GM12878 (cell line): ENCODE data around the gene PLEKHA5. TPM values are rescaled to one million over a fixed set of nuclear protein-coding genes. Genes with fewer than 3 reads are reported as not detected.

ENCODE experiments used
- HDAC2 ChIP-seq: fragments of 200-600 bp; sonication (generic); IDR thresholded peaks from 2 replicates; pipeline ENCODE4 v1.6.1; 2017
- polyA plus RNA-seq, 11 experiments: library from polyadenylated mRNA; depleted of rRNA in 4 of 11; unstranded in 6 of 11; stranded (reverse) in 5 of 11; fragments of >200 nt; fragmentation: Nextera tagmentation in 4 of 11; fragmentation: Illumina TruSeq in 1 of 11; extraction: Ambion mirVana in 4 of 11; extraction: Trizol in 1 of 11; gene quantifications; 1 replicate in 1 of 11; 2 replicates in 10 of 11; pipeline versions ENCODE4 v1.2.1 to v1.2.3, GENCODE V29; 2011 to 2016; ENCODE audit warnings: inconsistent platforms in 2 of 11, missing spikeins in 2 of 11, low read depth in 1 of 11
- total RNA-seq, 4 experiments: library from RNA; depleted of rRNA in 3 of 4; stranded (reverse); fragments of >200 nt in 3 of 4; fragmentation: Illumina TruSeq in 1 of 4; extraction: Trizol in 1 of 4; gene quantifications; 2 replicates each; pipeline versions ENCODE4 v1.2.1 to v1.2.3, GENCODE V29; 2013 to 2021
- TF ChIP-seq, protein P1 (sequence below): fragments of 450-650 bp; formaldehyde crosslinking; IDR thresholded peaks from 2 replicates; pipeline ENCODE4 v1.4.0; 2020; ENCODE audit warnings: mild to moderate bottlenecking, moderate library complexity
- TF ChIP-seq, protein P2 (sequence below): fragments of 450-650 bp; formaldehyde crosslinking; IDR thresholded peaks from 2 replicates; pipeline ENCODE4 v1.5.0; 2022; ENCODE audit warnings: mild to moderate bottlenecking, missing genetic modification characterization
- TF ChIP-seq, protein P3 (sequence below): fragments of 450-650 bp; IDR thresholded peaks from 2 replicates; pipeline ENCODE4 v1.6.1; 2017; ENCODE audit warnings: mild to moderate bottlenecking, moderate library complexity

Gene PLEKHA5
- total and polyA plus RNA-seq, 10 of the 15 experiments (the other 5 are each of a cell fraction or from before 2014, with no cell fraction given), result 0.09 to 0.33 (median 0.18) TPM; not detected in 3

DNA sequence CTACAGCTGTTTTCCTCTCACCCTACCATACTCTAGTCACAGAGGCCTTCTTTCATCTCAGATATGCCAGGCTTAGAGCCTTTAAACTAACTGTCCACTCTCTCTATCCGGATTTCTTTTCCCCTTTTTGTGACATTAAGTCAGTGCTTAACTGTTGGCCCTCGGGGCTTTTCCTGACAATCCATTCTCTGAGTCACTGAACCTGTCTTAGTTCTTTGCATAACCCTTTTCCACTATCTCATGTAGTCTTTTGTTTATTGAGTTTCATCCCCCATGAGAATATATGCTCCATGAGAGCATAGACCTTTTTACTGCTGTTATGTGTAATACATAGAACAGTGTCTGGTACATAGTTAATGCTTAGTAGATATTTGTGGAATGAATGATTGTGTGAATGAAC, 68.7 kb downstream of the PLEKHA5 start (continued):
- TF ChIP-seq, protein P1, sequence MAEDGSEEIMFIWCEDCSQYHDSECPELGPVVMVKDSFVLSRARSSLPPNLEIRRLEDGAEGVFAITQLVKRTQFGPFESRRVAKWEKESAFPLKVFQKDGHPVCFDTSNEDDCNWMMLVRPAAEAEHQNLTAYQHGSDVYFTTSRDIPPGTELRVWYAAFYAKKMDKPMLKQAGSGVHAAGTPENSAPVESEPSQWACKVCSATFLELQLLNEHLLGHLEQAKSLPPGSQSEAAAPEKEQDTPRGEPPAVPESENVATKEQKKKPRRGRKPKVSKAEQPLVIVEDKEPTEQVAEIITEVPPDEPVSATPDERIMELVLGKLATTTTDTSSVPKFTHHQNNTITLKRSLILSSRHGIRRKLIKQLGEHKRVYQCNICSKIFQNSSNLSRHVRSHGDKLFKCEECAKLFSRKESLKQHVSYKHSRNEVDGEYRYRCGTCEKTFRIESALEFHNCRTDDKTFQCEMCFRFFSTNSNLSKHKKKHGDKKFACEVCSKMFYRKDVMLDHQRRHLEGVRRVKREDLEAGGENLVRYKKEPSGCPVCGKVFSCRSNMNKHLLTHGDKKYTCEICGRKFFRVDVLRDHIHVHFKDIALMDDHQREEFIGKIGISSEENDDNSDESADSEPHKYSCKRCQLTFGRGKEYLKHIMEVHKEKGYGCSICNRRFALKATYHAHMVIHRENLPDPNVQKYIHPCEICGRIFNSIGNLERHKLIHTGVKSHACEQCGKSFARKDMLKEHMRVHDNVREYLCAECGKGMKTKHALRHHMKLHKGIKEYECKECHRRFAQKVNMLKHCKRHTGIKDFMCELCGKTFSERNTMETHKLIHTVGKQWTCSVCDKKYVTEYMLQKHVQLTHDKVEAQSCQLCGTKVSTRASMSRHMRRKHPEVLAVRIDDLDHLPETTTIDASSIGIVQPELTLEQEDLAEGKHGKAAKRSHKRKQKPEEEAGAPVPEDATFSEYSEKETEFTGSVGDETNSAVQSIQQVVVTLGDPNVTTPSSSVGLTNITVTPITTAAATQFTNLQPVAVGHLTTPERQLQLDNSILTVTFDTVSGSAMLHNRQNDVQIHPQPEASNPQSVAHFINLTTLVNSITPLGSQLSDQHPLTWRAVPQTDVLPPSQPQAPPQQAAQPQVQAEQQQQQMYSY (CRISPR knock-in tag), result no peak
- TF ChIP-seq, protein P2, sequence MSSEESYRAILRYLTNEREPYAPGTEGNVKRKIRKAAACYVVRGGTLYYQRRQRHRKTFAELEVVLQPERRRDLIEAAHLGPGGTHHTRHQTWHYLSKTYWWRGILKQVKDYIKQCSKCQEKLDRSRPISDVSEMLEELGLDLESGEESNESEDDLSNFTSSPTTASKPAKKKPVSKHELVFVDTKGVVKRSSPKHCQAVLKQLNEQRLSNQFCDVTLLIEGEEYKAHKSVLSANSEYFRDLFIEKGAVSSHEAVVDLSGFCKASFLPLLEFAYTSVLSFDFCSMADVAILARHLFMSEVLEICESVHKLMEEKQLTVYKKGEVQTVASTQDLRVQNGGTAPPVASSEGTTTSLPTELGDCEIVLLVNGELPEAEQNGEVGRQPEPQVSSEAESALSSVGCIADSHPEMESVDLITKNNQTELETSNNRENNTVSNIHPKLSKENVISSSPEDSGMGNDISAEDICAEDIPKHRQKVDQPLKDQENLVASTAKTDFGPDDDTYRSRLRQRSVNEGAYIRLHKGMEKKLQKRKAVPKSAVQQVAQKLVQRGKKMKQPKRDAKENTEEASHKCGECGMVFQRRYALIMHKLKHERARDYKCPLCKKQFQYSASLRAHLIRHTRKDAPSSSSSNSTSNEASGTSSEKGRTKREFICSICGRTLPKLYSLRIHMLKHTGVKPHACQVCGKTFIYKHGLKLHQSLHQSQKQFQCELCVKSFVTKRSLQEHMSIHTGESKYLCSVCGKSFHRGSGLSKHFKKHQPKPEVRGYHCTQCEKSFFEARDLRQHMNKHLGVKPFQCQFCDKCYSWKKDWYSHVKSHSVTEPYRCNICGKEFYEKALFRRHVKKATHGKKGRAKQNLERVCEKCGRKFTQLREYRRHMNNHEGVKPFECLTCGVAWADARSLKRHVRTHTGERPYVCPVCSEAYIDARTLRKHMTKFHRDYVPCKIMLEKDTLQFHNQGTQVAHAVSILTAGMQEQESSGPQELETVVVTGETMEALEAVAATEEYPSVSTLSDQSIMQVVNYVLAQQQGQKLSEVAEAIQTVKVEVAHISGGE (CRISPR knock-in tag), result no peak
- TF ChIP-seq, protein P3, sequence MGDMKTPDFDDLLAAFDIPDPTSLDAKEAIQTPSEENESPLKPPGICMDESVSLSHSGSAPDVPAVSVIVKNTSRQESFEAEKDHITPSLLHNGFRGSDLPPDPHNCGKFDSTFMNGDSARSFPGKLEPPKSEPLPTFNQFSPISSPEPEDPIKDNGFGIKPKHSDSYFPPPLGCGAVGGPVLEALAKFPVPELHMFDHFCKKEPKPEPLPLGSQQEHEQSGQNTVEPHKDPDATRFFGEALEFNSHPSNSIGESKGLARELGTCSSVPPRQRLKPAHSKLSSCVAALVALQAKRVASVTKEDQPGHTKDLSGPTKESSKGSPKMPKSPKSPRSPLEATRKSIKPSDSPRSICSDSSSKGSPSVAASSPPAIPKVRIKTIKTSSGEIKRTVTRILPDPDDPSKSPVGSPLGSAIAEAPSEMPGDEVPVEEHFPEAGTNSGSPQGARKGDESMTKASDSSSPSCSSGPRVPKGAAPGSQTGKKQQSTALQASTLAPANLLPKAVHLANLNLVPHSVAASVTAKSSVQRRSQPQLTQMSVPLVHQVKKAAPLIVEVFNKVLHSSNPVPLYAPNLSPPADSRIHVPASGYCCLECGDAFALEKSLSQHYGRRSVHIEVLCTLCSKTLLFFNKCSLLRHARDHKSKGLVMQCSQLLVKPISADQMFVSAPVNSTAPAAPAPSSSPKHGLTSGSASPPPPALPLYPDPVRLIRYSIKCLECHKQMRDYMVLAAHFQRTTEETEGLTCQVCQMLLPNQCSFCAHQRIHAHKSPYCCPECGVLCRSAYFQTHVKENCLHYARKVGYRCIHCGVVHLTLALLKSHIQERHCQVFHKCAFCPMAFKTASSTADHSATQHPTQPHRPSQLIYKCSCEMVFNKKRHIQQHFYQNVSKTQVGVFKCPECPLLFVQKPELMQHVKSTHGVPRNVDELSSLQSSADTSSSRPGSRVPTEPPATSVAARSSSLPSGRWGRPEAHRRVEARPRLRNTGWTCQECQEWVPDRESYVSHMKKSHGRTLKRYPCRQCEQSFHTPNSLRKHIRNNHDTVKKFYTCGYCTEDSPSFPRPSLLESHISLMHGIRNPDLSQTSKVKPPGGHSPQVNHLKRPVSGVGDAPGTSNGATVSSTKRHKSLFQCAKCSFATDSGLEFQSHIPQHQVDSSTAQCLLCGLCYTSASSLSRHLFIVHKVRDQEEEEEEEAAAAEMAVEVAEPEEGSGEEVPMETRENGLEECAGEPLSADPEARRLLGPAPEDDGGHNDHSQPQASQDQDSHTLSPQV, result no peak
- no peak for TF ChIP-seq HDAC2
